Activated gamma-delta T cell (primary cell): Measurements from ENCODE around the gene C19orf85.
A peak's percentile ranks its signal among the peaks of the same experiment; 100 is the strongest.

Source experiments
- DNase-seq: peaks from one replicate; lab custom pipeline; 2025; lab: John Stamatoyannopoulos, UW

Gene C19orf85

DNA sequence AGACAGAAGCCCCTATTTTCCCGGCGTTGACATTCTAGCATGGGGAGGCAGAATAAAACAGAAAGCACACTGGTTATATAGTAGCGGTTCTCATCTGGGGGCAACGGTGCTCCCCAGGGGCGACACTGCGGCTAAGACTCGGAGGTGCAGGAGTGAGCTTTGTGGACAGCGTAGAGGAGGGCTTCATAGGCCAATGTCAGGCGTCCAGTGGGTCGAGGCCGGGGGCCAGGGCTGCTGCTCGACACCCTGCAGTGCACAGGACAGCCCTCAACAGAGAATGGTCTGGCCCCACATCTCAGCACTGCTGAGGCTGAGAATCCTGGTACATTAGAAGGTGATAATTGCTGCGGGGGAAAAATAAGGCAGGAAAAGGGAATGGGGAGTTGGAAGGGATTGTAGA, 13.4 kb upstream of the C19orf85 start:
- DNase-seq = no peak

DNA sequence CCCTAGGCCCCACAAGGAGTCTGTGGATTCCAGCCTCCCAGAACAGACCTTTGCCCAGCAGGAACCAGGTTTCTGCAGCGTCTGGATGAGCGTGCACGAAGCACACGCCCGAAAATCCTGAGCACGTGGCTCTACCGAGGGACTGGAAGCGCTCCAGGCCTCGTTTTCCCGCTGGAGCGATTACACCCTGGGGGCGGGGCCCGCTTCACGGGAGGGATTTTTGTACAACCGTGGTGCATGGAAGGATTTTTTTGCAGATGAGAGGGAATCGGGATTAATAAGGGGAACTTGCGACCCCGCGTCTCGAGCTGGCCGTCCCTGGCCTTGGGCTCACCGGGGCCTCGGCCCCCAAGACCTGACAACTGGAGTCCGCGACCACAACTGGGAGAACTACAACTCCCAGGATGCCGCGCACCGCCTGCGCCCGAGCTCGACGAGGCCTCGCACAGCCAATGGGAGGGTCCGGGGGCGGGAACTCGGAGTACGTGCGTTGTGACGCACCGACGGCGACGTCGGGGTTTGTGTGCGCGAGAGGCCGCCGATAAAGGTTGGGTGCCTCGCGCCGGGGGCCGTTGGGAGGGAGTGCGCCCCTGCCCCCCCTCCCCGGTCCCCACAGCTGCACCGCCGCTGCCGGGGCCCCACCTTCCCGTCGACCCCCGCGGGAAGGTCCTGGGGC, 11.7 kb upstream of the C19orf85 start, which contains the start of gene ZNF628:
ZNF628 (plus strand) TSS at position 518 of the 676 bp plus-strand sequence. CDS start 3,294 bp downstream, outside the sequence.
- DNase-seq = peak; percentile 92

DNA sequence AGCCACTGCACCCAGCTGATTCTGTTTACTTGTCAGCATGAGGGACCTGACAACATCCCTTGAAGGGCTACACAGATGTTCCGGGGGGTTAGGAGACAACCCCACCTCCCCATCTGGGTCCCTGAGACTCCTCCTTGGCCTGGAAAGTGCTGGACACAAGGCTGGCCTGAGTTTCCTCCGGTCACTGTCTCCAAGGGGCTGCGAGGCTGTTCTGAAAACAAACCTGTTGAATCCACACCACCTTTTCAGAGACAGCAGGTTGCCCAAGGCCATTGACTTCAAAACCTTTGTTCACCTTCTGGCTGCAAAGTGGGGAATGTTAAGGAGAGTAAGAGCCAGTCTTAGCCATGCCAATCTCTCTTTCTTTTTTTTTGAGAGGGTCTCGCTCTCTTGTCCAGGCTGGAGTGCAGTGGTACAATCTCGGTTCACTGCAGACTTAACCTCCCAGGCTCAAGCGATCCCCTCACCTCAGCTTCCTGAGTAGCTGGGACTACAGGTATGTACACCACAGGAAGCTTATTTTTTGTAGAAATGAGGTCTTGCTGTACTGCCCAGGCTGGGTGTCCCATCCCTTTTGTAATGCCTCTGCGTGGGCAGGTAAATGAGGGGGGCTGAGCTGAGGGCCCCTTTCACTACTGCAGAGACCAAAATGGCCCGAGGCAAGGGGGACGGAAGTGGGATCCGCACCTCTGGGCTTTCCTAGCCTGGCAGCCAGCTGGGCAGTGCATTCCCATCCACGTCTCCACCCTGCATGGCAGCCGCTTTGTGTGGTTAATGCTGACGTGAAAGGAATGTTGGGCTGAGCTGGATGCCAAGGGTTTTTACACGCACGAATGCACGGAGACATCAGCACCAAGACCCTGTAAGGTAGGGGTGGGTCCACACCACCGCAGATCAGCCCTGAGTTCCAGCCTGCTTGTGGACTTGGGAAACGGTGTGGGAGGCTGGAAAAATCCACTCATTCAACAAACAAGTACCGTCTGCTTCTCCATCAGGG, 10.0 kb upstream of the C19orf85 start:
- no peak for DNase-seq

DNA sequence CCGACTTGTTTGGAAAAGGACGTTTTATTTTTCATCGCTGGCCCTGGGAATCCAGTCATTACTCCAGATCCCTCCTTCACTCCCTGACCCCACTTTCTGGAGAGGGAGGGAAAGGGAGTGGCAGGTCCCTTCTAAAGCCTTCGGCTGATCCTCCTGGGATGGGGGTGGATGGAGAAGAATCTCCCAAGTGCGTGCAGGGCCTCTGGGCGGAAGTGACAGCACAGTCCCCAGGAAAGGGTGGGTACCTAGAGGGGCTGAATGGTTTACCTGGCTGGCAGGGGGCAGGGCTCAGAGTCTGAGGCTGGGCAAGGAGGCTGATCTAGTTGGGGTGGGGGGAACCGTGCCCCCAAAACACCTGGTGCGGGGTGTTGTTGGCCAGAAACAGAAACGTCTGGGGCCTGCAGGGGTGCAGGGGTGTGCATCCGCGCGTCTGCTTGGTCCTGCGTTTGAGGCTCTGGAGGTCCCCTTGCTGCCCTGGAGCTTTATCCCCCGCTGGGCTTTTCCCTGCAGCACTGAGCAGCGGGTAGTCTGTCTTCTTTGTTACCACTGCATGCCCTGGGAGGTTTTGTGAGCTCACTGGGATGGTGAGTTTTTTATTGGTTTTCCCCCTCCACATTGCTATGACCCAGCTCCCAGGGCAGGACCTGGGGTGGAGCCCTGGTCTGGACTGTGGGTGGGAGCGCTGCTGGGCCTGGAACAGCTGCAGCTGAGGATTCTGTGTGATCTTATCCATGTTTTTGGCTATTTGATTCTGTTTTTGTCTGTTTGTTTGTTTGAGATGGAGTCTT, 8.9 kb upstream of the C19orf85 start:
- DNase-seq = no peak

DNA sequence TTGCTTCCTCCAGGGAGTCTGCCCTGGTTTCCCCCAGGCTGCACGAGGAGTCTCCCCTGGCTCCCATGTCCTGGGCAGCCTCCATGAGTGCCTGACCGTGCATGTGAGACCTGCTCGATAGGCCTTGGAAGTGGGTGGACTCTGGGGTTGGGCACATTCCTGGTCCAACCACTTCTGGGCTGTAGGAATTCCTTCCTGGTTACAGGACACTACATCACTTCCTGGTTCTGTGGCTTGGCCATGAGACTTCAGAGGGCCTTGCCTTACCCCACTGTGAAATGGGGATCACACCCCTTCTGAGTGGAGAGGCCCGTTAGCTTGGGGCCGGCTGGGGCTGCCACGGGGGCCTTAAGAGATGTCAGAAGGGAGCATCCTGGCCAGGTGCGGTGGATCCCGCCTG, 7.9 kb upstream of the C19orf85 start:
- no peak for DNase-seq

DNA sequence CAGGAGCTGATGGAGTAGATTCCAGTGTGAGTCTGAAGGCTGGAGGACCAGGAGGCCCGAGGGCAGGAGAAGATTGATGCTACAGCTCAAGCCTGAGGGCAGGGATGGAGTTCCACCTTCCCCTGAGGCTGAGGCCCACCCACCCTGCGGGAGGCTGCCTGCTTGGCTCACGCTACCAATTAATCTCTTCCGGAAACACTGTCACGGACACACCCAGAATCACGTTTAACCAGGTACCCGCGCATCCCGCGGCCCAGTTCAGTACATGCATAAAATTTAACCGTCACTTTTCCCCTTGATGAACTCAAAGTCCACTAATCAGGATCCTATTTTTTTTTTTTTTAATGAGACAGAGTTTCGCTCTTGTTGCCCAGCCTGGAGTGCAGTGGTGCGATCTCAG, 6.7 kb upstream of the C19orf85 start:
- DNase-seq = no peak

DNA sequence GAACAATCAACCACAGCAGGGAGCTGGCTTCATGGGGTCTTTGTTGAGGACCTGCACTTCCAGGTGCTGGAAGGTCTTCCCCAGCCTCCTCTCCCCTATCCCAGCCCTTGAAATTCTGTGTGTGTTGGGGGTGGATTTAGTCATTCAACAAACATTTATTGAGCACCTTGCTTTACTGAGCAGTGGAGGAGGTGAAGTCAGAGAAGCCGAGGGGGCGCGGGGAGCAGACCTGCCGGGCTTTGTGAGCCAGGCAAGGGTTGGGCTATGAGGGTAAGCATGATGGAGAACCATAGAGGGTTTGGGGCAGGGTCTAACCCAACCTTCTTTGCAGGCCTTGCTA, 3.5 kb upstream of the C19orf85 start:
- no peak for DNase-seq

DNA sequence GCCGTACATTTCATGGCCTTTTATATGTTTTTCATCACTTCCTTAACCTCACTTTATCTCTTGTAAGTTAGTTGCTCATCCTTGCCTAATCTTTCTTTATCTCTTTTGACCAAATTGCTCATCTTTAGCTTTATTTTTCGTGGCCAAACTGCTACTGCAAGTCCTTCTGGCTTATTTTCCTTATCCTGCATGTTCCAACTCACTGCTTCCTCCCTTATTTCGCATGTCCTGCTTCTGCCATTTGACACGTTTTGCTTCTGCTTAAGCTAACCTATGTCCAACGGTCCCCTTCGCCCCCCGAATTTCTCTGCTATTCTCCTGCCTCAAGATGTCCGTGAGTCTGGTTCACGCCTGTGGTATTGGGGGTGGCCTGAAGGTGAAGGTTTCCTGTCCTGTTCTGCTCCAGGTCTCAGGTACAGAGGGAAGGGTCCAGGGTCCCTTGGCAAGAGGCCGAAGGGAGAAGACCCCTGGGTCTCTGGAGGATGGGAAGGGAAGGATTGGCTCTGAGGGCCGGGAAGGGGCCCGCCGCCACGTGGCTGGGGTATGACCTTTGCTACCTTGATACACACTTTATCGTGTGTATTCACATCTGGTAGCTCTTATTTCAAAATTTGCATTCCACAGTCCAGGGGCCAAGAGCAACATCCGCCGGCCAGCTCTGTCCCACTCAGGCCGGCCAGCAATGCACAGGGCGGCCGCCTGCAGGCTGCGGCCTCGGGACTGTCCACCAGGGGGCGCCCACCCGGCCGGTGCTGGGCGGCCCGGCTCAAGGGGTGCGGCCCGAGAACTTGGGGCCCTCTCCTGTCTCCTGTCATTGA, 2.9 kb upstream of the C19orf85 start:
- DNase-seq = peak; percentile 47

DNA sequence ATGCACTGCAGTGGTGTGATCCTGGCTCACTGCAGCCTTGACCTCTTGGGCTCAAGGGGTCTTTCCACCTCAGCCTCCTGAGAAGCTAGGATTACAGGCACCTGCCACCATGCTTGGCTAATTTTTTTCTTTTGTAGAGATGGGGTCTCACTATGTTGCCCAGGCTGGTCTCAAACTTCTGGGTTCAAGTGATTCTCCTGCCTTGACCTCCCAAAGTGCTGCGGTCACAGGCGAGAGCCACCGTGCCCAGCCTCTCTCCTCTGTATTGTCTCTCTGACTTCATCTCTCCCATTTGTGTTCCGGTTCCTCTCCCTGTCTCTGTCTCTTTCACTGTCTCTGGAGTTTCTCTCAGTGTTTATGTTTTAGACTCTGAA, 1.7 kb upstream of the C19orf85 start:
- no peak for DNase-seq

DNA sequence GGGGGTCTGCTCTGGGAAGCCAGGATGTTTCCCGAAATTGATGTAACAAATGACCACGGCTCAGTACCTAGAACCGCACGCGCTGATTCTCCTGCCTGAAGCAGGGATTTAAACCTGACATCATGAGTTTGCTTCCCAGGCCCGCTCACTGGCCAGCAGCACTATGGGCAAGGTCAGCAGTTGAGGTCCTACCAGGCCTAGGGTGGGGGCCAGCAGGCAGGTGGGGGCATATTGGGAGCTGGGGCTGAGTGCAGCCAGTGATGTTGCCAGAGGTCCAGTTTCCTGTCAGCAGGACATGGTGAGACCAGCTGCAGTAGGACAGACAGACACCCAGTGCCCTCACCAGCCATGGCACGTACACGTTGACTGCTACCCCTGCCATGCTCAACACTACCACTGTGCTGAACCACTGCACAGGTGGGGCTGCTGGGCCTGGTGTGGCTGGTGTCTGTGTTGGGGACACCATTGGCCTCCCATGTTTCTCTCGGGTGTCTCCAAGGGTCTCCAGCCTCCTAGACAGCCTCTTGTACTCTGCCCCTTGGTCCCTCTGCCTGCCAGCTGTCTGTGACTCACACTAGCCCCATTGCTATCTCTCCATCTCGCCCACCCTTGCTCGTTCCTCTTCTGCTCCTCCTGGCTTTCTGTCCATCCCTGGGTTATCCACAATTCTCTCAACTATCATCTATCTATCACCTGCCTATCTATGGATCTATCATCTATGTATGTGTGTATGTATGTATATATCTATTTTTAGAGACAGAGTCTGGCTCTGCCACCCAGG, 1.1 kb upstream of the C19orf85 start:
- no peak for DNase-seq

DNA sequence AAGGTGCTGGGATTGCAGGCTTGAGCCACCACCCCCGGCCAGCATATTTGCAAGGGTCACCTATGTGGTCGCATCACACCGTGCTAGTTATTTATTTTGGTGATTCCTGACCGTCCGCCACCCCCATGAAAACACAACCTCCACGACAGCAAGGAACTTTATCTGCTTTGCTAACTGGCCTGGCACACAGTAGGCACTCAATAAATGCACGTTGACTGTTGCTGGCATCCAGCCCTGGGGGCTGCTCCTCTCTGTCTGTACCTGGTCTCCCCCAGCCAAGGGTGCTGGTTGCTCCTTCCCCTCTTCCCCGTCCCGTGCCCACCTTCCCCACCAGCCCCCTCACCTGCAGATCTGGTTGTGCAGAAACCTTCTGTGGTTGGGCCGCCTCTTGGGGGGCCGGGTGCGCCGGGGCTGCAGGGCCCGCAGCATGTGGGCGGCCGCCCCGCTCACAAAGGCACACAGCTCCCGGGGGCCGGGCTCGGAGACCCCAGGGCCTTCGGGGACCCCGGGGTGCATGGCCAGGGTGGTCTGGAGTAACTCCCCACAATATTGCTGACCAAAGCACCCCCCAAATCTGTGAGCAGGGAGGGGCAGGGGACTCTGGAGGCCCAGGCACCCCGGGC, 401 bp downstream of the C19orf85 start:
- DNase-seq = no peak

DNA sequence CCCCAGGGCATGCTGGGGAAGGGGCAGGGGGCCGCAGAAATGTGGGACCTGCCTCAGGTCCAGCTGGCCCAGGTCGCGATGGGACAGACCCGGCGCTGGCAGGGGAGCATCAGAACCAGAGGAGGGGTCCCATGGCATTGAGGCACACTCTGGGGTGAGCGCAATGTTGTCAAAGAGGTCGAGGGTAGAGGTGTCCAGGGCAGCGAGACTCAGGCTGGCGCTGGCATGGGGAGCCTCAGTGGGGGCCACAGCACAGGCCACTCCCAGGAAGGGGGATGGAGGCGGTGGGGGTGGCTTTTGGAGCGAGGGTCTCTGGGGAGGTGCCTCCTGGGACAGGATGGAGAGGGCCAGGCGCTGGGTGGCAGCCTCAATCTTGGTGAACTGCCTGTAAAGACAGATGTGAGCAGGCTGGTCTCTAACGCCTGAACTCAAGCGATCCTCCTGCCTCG, 944 bp downstream of the C19orf85 start:
- no peak for DNase-seq

DNA sequence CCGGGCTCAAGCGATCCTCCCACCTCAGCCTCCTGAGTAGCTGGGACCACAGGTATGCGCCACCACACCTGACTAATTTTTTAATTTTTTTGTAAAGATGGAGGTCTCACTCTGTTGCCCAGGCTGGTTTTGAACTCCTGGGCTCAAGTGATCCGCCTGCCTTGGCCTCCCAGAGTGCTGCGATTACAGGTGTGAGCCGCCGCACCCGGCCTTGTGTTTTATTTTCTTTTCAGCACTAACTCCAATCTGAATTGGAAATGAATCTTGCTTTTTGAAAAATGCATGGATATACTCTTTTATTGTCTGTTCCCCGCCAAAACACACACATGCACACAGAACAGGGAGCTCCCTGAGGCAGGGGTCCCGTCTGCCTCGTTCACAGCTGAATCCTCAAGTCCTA, 1.8 kb downstream of the C19orf85 start:
- no peak for DNase-seq

DNA sequence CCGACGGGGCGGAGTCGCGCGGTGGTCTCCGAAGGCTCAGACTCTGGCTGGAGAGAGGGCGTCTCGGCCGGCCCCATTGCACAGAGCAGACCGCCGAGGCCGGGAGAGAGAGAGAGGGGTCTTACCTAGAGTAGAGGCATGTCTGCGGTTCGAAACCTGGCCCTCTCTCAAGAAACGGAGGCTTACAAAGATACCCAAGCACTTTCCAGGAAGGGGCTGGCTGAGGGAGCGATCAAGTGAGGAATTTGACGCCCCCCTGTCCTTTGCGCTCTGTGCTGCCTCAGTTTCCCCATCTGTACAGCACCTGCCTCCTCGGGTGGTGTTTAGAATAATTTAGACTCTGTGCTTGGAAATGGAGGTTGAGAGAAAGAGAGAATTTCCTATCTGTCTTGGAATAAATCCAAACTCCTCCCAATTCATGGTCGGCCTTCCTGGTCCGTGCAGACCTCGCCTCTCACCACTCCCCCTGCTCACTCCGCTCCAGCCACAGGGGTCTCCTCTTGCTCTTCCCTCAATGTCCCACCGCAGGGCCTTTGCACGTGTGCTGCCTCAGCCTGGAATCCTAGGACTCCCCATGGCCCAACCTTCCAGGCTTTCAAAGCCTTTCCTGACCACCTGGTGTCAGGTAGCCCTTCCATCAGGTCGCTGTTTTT, 2.5 kb downstream of the C19orf85 start:
- DNase-seq = no peak

DNA sequence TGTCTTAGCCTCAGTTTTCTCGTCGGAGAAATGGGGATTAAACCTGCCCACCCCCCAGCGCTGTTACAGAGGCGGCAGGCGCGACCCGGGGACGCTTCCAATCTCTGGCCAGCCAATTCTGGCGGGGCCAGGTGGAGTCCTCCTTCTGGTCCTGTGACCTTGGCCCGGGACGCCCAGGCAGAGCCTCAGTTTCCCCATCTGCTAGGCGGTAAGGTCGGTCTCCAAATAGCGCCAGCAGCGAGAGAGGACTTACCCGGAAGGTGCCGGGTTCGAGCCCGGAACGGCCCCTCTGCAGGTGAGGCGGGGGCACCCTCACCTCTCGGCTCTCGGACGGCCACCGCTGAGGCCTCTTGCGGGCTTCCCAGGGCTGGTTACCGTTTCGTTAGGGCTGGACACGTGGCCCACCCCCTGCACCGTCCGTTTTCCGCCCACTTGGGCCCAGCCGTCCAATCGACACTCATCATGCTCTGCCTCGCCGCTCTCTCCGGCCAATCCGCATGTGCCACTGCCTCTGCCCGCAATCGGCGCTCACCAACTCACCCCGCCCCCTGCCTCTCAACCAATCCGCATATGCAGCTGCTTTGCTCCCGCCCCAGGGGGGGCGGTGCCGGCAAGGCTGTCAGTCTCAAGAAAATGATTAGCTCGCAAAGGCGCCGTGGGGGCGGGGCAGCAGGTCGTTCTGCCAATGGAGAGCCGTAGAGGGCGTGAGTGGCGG, 3.1 kb downstream of the C19orf85 start, which contains the start of gene ISOC2:
ISOC2 (minus strand) TSS at position 384 of the 715 bp plus-strand sequence. CDS start 5,156 bp downstream, outside the sequence.
- peak; percentile 99 for DNase-seq

DNA sequence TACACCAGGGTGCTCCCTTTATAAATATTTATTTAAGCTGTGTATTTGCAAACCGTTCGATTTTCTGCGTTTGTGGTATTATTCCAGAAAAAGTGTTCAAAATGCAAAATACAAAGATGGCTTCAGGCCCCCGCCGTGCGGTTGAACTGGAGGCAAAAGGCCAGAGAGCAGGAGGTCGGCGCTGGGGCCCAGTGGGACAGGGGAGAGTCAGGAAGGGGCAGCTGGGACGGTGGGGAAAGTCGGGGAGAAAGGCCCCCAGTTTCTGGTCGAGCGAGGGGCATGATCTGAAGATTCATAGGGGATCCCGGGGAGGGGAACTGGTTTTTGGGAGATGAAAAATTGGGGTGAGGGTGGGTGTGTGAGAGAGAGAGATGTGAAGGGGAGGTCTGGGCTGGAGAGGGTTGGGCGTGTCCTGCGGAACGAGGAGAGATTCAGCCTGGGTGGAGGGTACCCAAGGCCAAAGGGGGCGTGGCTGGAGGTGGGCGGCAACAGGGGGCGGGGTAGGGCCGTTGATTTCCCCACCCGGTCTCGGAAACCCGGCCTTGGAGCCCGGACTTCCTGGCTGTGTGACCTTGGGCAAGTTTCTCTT, 3.8 kb downstream of the C19orf85 start:
- no peak for DNase-seq

DNA sequence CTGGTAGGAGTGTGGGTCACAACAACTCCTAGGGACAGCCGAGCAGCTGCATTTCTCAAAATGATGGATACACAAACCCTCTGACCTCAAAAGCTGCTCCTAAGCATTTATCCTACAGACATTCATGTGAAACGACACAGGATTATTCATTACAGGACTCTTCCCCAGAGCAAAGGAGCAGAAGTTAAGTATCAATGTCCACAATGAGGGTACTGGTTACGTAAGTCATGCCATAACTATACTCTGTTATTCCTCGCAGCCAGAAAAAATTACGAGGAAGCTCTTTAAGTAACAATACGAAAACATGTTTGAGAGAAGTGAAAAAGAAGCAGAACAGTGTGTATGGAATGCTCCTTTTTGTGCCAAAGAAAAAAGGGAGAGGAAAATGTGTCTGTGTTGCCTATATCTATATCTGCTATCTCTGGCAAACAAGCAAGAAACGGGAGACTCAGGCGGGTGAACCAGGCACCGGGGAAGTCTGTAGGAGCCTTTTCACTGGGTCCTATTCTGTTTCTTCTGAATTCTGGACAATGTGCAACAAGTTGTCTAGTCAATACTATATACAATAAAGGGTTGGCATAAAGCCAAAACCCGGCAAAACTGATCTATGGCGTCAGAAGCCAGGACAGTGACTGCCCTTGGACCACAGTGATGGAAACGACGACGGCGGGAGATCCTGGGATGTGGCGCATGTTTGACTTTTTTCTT, 4.4 kb downstream of the C19orf85 start:
- no peak for DNase-seq

DNA sequence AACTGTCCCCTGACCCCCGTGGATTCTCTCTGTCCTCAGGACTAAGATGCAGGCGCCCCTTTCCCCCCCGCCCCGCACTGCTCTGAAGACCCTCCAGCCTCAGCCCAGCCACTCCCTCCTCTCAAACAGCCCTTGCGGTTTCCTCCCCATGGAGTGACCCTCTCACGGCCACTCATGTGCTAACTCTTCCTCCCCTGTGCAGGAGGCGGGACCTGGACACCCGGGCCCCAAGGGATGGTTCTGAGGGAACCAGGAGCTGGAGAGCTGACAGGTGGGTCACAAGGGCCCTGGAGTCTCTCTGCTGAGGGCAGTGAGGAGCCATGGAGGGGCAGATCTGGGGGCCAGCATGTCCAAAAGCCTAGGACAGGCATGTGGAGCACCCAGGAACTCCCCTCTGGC, 5.0 kb downstream of the C19orf85 start:
- DNase-seq = no peak
